ENCODE results near the gene RNASEH1. TPM values are rescaled to one million over a fixed set of nuclear protein-coding genes. Genes with fewer than 3 reads are reported as not detected.
A peak's percentile ranks its signal among the peaks of the same experiment; 100 is the strongest.

Gene RNASEH1
- total and polyA plus RNA-seq, 2 of the 13 experiments (the other 11 are each of a cell fraction or from before 2014, with no cell fraction given), result 14.5 to 57.4 TPM

DNA sequence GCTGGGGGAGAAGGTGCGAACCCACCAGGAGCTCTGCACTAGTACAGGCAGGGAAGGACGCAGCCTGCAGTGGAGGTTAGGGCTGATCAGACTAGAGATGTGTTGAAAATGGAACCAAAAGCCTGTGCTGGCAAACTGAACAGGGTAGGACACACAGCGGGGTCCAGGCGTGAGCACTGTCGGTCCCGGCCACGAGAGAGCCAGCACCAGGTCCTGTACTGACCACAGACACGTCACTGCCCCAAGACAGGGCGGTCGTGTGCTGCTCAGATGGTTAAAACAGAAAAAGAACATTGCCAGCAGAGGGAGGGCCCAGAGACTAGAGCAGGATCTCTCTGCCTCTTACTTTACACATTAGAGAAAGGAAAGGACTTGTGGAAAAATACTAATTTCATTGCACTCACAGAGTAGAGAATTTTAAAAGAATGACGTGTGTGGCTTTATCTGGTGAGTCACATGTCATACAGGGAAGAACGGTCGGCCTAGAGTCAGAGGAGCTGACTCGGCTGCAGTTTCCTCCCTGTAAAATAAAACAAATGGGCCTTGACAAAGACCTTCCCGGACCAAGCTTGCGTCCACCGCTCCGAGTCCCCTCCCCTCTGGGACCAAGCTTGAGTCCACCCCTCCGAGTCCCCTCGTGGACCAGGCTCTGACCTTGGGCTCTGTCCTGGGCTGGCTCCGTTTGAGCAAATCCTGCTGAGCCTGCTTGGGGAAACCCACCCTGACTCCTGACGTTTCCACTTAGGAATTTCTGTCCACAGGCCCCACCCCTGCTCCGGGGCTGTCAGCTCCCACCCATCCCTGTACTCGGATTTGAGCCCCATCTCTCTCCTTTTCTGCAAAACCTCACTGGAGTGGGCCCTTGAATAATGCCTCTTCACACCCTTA lies 22.1 kb downstream of the RNASEH1 start (continued):
- TF ChIP-seq MYPOP (CRISPR knock-in tag; IDR thresholded peaks at IDR 0.05) (0 out of 2 replicates have a peak, but pooled peaks have one; percentile 22), ZFP82 (CRISPR knock-in tag; IDR thresholded peaks at IDR 0.05; ENCODE audit: borderline replicate concordance) (no peak), STAT5B (CRISPR knock-in tag; IDR thresholded peaks at IDR 0.05) (no peak), ZFP36 (IDR thresholded peaks at IDR 0.05; ENCODE audit: borderline replicate concordance, low read depth, low read length, partially characterized antibody) (no peak), ZNF737 (CRISPR knock-in tag; IDR thresholded peaks at IDR 0.05; ENCODE audit: borderline replicate concordance) (0 out of 2 replicates have a peak, but pooled peaks have one; percentile 11), ZNF263 (CRISPR knock-in tag; IDR thresholded peaks at IDR 0.05) (no peak), ZNF652 (CRISPR knock-in tag; IDR thresholded peaks at IDR 0.05; ENCODE audit: borderline replicate concordance, low read depth) (peak; percentile 10; the same call in 1 of the 2 replicates), ZBTB25 (CRISPR knock-in tag; IDR thresholded peaks at IDR 0.05) (no peak), YEATS4 (CRISPR knock-in tag; IDR thresholded peaks at IDR 0.05; ENCODE audit: borderline replicate concordance) (no peak), PPARG (CRISPR knock-in tag; conservative IDR thresholded peaks at IDR 0.05) (no peak), ZNF552 (CRISPR knock-in tag; IDR thresholded peaks at IDR 0.05; ENCODE audit: borderline replicate concordance) (peak; percentile 98; the same call in 1 of the 2 replicates), FIP1L1 (IDR thresholded peaks at IDR 0.05; ENCODE audit: borderline replicate concordance, insufficient read depth, low read depth, low read length) (no peak), ZNF121 (CRISPR knock-in tag; IDR thresholded peaks at IDR 0.05) (no peak), CTCF (CRISPR knock-in tag; IDR thresholded peaks at IDR 0.05) (peak; percentile 56), SMAD1 (CRISPR knock-in tag; IDR thresholded peaks at IDR 0.05; ENCODE audit: borderline replicate concordance, low read depth) (no peak), FUBP1 (CRISPR knock-in tag; IDR thresholded peaks at IDR 0.05; ENCODE audit: borderline replicate concordance) (no peak), ZBTB20 (CRISPR knock-in tag; IDR thresholded peaks at IDR 0.05; ENCODE audit: borderline replicate concordance, low read depth) (no peak; the same call in 1 of the 2 replicates), NFRKB (IDR thresholded peaks at IDR 0.05) (no peak)
- TF ChIP-seq, protein P1, sequence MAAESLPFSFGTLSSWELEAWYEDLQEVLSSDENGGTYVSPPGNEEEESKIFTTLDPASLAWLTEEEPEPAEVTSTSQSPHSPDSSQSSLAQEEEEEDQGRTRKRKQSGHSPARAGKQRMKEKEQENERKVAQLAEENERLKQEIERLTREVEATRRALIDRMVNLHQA (CRISPR knock-in tag; IDR thresholded peaks at IDR 0.05), result no peak
- TF ChIP-seq, protein P2, sequence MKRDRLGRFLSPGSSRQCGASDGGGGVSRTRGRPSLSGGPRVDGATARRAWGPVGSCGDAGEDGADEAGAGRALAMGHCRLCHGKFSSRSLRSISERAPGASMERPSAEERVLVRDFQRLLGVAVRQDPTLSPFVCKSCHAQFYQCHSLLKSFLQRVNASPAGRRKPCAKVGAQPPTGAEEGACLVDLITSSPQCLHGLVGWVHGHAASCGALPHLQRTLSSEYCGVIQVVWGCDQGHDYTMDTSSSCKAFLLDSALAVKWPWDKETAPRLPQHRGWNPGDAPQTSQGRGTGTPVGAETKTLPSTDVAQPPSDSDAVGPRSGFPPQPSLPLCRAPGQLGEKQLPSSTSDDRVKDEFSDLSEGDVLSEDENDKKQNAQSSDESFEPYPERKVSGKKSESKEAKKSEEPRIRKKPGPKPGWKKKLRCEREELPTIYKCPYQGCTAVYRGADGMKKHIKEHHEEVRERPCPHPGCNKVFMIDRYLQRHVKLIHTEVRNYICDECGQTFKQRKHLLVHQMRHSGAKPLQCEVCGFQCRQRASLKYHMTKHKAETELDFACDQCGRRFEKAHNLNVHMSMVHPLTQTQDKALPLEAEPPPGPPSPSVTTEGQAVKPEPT (CRISPR knock-in tag; IDR thresholded peaks at IDR 0.05; ENCODE audit: low read depth), result no peak

Measured in HepG2 (cell line).